SK-N-SH treated with all-trans-retinoic acid at 6 μM for 48 hours (cell line): ENCODE data around the gene MICB.

ENCODE experiments used
- OSR1 ChIP-seq: fragments of 250-450 bp; sonication (Bioruptor Pico); IDR thresholded peaks from 2 replicates; pipeline ENCODE4 v1.8.0; 2022; ENCODE audit warnings: moderate library complexity, mild to moderate bottlenecking, inconsistent platforms
- PATZ1 ChIP-seq: fragments of 250-450 bp; sonication (Bioruptor Pico); IDR thresholded peaks from 2 replicates; pipeline ENCODE4 v1.8.0; 2020; ENCODE audit warnings: mild to moderate bottlenecking, moderate library complexity, borderline replicate concordance
- PPARA ChIP-seq: fragments of 250-450 bp; sonication (Bioruptor Pico); IDR thresholded peaks from 2 replicates; pipeline ENCODE4 v1.5.0; 2020; ENCODE audit warnings: mild to moderate bottlenecking, borderline replicate concordance
- TSHZ2 ChIP-seq: fragments of 250-450 bp; sonication (Bioruptor Pico); IDR thresholded peaks from 2 replicates; pipeline ENCODE4 v1.5.0; 2020; ENCODE audit warnings: mild to moderate bottlenecking, moderate library complexity
- ZFP30 ChIP-seq: fragments of 450-650 bp; formaldehyde crosslinking; IDR thresholded peaks from 2 replicates; pipeline ENCODE4 v1.5.0; 2022; ENCODE audit warnings: mild to moderate bottlenecking, moderate library complexity

GRCh38 chr6:31483392-31483791 lies 14.6 kb upstream of the MICB start:
- TF ChIP-seq ZFP30 (CRISPR knock-in tag) (no peak), TSHZ2 (no peak), PPARA (CRISPR knock-in tag) (no peak), PATZ1 (no peak), OSR1 (CRISPR knock-in tag) (no peak)
